HepG2 (cell line): ENCODE measurements around the gene ZDHHC7. TPM values are rescaled to one million over a fixed set of nuclear protein-coding genes. Genes with fewer than 3 reads are reported as not detected.

ENCODE experiments used
- FOSL2 ChIP-seq: sonication (generic); formaldehyde crosslinking; IDR thresholded peaks from 2 replicates; pipeline ENCODE4 v1.4.0; 2020; ENCODE audit warnings: missing genetic modification reagents
- IKZF5 ChIP-seq: IDR thresholded peaks from 2 replicates; pipeline ENCODE4 v1.6.1; 2018; ENCODE audit warnings: missing genetic modification reagents, mild to moderate bottlenecking, missing compliant biosample characterization
- KLF11 ChIP-seq: IDR thresholded peaks from 2 replicates; pipeline ENCODE4 v1.6.1; 2016; ENCODE audit warnings: missing compliant biosample characterization
- KMT2B ChIP-seq: IDR thresholded peaks from 2 replicates; pipeline ENCODE4 v1.6.1; 2016; ENCODE audit warnings: missing genetic modification reagents, missing compliant biosample characterization
- MED8 ChIP-seq: sonication (generic); formaldehyde crosslinking; IDR thresholded peaks from 2 replicates; pipeline ENCODE4 v1.8.1; 2023; ENCODE audit warnings: mild to moderate bottlenecking, missing genetic modification reagents; ENCODE audit not compliant: insufficient replicate concordance
- NFE2 ChIP-seq: sonication (generic); formaldehyde crosslinking; IDR thresholded peaks from 2 replicates; pipeline ENCODE4 v1.4.0; 2020; ENCODE audit warnings: missing genetic modification reagents
- PITX1 ChIP-seq: sonication (generic); formaldehyde crosslinking; IDR thresholded peaks from 2 replicates; pipeline ENCODE4 v1.5.1; 2020; ENCODE audit warnings: mild to moderate bottlenecking, missing genetic modification reagents
- SNAPC5 ChIP-seq: sonication (generic); formaldehyde crosslinking; IDR thresholded peaks from 2 replicates; pipeline ENCODE4 v1.8.1; 2023; ENCODE audit warnings: mild to moderate bottlenecking, missing genetic modification reagents, borderline replicate concordance
- TOE1 ChIP-seq: sonication (generic); formaldehyde crosslinking; IDR thresholded peaks from 2 replicates; pipeline ENCODE4 v1.4.0; 2020; ENCODE audit warnings: mild to moderate bottlenecking, missing genetic modification reagents
- ZMYM3 ChIP-seq: sonication (generic); formaldehyde crosslinking; IDR thresholded peaks from 2 replicates; pipeline ENCODE4 v1.5.1; 2020; ENCODE audit warnings: mild to moderate bottlenecking, missing genetic modification reagents
- ZNF513 ChIP-seq: sonication (generic); formaldehyde crosslinking; conservative IDR thresholded peaks from 2 replicates; pipeline ENCODE4 v1.5.0; 2020; ENCODE audit warnings: missing genetic modification reagents
- ZNF567 ChIP-seq: sonication (generic); formaldehyde crosslinking; IDR thresholded peaks from 2 replicates; pipeline ENCODE4 v1.8.1; 2023; ENCODE audit warnings: mild to moderate bottlenecking, missing genetic modification reagents, borderline replicate concordance
- ZNF614 ChIP-seq: IDR thresholded peaks from 2 replicates; pipeline ENCODE4 v1.6.1; 2018; ENCODE audit warnings: missing biosample characterization, missing genetic modification reagents, inconsistent platforms, borderline replicate concordance
- ZNF672 ChIP-seq: sonication (generic); formaldehyde crosslinking; IDR thresholded peaks from 2 replicates; pipeline ENCODE4 v1.8.1; 2022; ENCODE audit warnings: missing genetic modification reagents
- ZNF782 ChIP-seq: sonication (generic); formaldehyde crosslinking; IDR thresholded peaks from 2 replicates; pipeline ENCODE4 v1.4.0; 2020; ENCODE audit warnings: missing genetic modification reagents, mild to moderate bottlenecking, borderline replicate concordance
- polyA plus RNA-seq, 8 experiments: library from polyadenylated mRNA; depleted of rRNA in 3 of 8; stranded (reverse) in 7 of 8; unstranded in 1 of 8; fragments of >200 nt; fragmentation: Illumina TruSeq in 4 of 8; extraction: Trizol in 4 of 8; gene quantifications; 2 replicates each; pipeline versions ENCODE4 v1.2.1 to v1.2.3, GENCODE V29; 2011 to 2016; ENCODE audit warnings: low read depth in 4 of 8, missing spikeins in 1 of 8, mixed read lengths in 1 of 8; ENCODE audit not compliant: insufficient read depth in 1 of 8
- total RNA-seq, 5 experiments: library from RNA; depleted of rRNA; stranded (reverse); fragments of >200 nt; fragmentation: Illumina TruSeq; extraction: Trizol; gene quantifications; 2 replicates each; pipeline ENCODE4 v1.2.3, GENCODE V29; 2016; ENCODE audit warnings: low read depth in 1 of 5
- TF ChIP-seq, protein P1 (sequence below): sonication (generic); formaldehyde crosslinking; IDR thresholded peaks from 2 replicates; pipeline ENCODE4 v1.8.1; 2022; ENCODE audit warnings: low read depth, mild to moderate bottlenecking, missing genetic modification reagents
- TF ChIP-seq, protein P2 (sequence below): sonication (generic); formaldehyde crosslinking; IDR thresholded peaks from 2 replicates; pipeline ENCODE4 v1.8.0; 2022; ENCODE audit warnings: missing genetic modification reagents, mild to moderate bottlenecking, moderate library complexity, borderline replicate concordance
- TF ChIP-seq, protein P3 (sequence below): sonication (generic); formaldehyde crosslinking; IDR thresholded peaks from 2 replicates; pipeline ENCODE4 v1.4.0; 2020; ENCODE audit warnings: missing genetic modification reagents

Gene ZDHHC7
- total and polyA plus RNA-seq, 2 of the 13 experiments (the other 11 are each of a cell fraction or from before 2014, with no cell fraction given): 46.8 to 67.6 TPM

GRCh38 chr16:85010931-85011845 lies at the start of gene ZDHHC7 (continued):
- TF ChIP-seq, protein P1, sequence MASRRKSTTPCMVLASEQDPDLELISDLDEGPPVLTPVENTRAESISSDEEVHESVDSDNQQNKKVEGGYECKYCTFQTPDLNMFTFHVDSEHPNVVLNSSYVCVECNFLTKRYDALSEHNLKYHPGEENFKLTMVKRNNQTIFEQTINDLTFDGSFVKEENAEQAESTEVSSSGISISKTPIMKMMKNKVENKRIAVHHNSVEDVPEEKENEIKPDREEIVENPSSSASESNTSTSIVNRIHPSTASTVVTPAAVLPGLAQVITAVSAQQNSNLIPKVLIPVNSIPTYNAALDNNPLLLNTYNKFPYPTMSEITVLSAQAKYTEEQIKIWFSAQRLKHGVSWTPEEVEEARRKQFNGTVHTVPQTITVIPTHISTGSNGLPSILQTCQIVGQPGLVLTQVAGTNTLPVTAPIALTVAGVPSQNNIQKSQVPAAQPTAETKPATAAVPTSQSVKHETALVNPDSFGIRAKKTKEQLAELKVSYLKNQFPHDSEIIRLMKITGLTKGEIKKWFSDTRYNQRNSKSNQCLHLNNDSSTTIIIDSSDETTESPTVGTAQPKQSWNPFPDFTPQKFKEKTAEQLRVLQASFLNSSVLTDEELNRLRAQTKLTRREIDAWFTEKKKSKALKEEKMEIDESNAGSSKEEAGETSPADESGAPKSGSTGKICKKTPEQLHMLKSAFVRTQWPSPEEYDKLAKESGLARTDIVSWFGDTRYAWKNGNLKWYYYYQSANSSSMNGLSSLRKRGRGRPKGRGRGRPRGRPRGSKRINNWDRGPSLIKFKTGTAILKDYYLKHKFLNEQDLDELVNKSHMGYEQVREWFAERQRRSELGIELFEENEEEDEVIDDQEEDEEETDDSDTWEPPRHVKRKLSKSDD: peak; percentile 83; the same call in 1 of the 2 replicates
- TF ChIP-seq ZNF513 (CRISPR knock-in tag) (no peak), NFE2 (0 out of 2 replicates have a peak, but pooled peaks have one; percentile 23), TOE1 (CRISPR knock-in tag) (no peak), ZNF782 (CRISPR knock-in tag) (no peak; the same call in 1 of the 2 replicates), MED8 (peak; percentile 60), KMT2B (CRISPR knock-in tag) (peak; percentile 93; the same call in 1 of the 2 replicates), ZNF672 (CRISPR knock-in tag) (no peak), ZNF567 (0 out of 2 replicates have a peak, but pooled peaks have one; percentile 18), FOSL2 (CRISPR knock-in tag) (peak; percentile 52; the same call in 1 of the 2 replicates), KLF11 (peak; percentile 41; the same call in 1 of the 2 replicates), ZNF614 (CRISPR knock-in tag) (peak; percentile 64), IKZF5 (peak; percentile 74; the same call in 1 of the 2 replicates), SNAPC5 (CRISPR knock-in tag) (no peak), ZMYM3 (CRISPR knock-in tag) (no peak; the same call in 1 of the 2 replicates), PITX1 (CRISPR knock-in tag) (peak; percentile 78)
- TF ChIP-seq, protein P2, sequence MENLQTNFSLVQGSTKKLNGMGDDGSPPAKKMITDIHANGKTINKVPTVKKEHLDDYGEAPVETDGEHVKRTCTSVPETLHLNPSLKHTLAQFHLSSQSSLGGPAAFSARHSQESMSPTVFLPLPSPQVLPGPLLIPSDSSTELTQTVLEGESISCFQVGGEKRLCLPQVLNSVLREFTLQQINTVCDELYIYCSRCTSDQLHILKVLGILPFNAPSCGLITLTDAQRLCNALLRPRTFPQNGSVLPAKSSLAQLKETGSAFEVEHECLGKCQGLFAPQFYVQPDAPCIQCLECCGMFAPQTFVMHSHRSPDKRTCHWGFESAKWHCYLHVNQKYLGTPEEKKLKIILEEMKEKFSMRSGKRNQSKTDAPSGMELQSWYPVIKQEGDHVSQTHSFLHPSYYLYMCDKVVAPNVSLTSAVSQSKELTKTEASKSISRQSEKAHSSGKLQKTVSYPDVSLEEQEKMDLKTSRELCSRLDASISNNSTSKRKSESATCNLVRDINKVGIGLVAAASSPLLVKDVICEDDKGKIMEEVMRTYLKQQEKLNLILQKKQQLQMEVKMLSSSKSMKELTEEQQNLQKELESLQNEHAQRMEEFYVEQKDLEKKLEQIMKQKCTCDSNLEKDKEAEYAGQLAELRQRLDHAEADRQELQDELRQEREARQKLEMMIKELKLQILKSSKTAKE: no peak
- TF ChIP-seq, protein P3, sequence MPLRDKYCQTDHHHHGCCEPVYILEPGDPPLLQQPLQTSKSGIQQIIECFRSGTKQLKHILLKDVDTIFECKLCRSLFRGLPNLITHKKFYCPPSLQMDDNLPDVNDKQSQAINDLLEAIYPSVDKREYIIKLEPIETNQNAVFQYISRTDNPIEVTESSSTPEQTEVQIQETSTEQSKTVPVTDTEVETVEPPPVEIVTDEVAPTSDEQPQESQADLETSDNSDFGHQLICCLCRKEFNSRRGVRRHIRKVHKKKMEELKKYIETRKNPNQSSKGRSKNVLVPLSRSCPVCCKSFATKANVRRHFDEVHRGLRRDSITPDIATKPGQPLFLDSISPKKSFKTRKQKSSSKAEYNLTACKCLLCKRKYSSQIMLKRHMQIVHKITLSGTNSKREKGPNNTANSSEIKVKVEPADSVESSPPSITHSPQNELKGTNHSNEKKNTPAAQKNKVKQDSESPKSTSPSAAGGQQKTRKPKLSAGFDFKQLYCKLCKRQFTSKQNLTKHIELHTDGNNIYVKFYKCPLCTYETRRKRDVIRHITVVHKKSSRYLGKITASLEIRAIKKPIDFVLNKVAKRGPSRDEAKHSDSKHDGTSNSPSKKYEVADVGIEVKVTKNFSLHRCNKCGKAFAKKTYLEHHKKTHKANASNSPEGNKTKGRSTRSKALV (CRISPR knock-in tag): peak; percentile 66; the same call in 1 of the 2 replicates
